ENCODE data around the gene ALDH9A1. TPM values are rescaled to one million over a fixed set of nuclear protein-coding genes. Genes with fewer than 3 reads are reported as not detected.
"Not testable (repeated sequence)": the region's sequence is repeated elsewhere in the genome, so short reads cannot be mapped to it uniquely, and the experiment has no call there.

ALDH9A1 gene
- 100 to 1,000 TPM in 3 of 6 experiments, 10 to 100 TPM in 3; 69.7 to 139 (median 93.8) TPM for total RNA-seq
- long read RNA-seq, transcript ALDH9A1-201 (11 exons, 2,696 nt): major isoform, 73 of 75 reads
- long read RNA-seq, partial matches to known transcripts: 1 of 75 reads
- long read RNA-seq, other reads (novel, unspliced or antisense): 1 of 75 reads

DNA sequence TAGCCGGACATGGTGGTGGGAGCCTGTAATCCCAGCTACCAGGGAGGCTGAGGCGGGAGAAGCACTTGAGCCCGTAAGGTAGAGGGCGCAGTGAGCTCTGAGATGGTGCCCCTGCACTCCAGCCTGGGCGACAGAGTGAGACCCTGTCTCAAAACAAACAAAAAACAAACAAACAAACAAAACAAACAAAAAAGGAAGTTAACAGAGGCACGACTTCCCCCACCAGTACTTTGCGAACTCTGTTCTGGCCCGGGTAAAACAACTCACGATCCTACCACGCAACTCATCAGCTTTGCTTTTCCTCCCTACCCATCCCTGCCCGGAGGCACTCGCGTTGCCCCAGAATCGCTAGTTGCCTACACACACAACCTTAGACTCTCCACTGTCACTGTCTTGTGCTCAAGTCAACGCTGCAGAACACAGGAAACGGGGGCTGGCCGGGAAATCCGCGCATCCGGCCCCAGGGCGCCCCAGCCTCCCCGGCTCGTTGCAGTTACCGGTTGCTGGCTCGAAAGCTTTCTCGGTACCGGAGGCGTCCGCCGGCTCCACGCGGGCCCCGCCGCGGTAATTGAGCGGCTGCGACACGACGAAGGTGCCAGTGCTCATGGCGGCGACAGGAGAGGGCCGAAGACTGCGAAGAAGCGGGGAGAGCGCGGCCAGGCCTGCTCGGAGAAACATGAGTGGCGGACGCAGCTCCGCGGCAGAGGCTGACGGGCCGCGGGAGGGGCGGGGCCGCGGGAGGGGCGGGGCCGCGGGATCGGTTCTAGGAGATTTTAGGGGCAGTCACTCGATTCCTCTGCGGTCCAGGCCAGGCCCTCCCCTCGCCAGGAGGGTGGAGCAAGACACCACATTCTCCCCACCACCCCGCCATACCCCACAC, at the start of gene ALDH9A1:
Gene ALDH9A1, minus strand, starts transcription at position 682 of the 880 bp plus-strand sequence. Its CDS starts 4 bp downstream, at position 678.
- H3K27ac ChIP-seq: peak within 1 kb of the TSS; percentile 76 to 92 (median 84)
- ATAC-seq (peak; percentile 91 to 97 (median 94)), DNase-seq (peak; percentile 91 to 94 (median 92))
- H3K36me3 ChIP-seq: peaks cover 0 to 4% (median 0%) of the 10 kb centered on the region in 4 donors
- peaks cover 0 to 29% (median 5%) of the 10 kb centered on the region in 4 donors for H3K4me1 ChIP-seq
- intact Hi-C loops (cut with DNase I): no loop called here
- no peaks in the 10 kb centered on the region for H3K27me3 ChIP-seq
- TF ChIP-seq CTCF (IDR thresholded peaks at IDR 0.05): peak in 3 of 4 donors; percentile 37 to 44 (median 42)
- TF ChIP-seq POLR2A (IDR thresholded peaks at IDR 0.05): peak; percentile 89
- 0% methylated on average over 39 of the region's 65 CpGs for WGBS (ENCODE audit: insufficient coverage, low coverage, low lambda C conversion rate, missing lambda C conversion rate)
- H3K4me3 ChIP-seq: peak within 1 kb of the TSS; percentile 78 to 99 (median 84)
- no peaks in the 10 kb centered on the region for H3K9me3 ChIP-seq

DNA sequence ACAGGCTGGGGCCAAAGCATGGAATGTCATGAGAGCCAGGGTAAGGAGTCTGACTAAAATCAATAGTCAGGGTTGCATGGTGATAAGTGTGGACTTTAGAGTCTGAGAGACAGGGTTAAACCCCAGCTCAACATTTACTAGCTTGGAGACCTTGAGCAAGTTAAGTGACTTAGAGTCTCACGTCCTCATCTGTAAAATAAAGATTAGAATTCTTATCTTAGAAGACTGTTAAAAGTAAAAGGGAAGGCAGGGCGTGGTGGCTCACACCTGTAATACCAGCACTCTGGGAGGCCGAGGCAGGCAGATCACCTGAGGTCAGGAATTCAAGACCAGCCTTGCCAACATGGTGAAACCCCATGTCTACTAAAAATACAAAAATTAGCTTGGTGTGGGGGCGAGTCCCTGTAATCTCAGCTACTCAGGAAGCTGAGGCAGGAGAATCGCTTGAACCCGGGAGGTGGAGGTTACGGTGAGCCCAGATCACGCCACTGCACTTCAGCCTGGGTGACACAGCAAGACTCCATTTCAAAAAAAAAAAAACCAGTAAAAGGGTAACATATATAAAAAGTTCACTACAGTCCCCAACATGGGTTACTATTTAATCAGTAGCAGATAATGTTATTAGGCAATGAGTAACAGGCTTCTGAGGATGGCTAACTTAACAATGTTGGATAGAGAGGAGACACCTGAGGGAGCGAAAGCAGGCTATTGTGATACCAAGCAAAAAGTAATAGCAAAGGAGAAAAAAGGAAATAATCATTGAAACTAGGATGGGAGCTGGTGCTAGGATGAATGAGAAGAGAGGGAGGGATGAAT, 49.5 kb upstream of the ALDH9A1 start:
- H3K27me3 ChIP-seq: no peaks in the 10 kb centered on the region
- peaks cover 0 to 23% (median 8%) of the 10 kb centered on the region in 4 donors for H3K36me3 ChIP-seq
- WGBS (ENCODE audit: insufficient coverage, low coverage, low lambda C conversion rate, missing lambda C conversion rate): 65% methylated on average over 9 of the region's 9 CpGs
- H3K9me3 ChIP-seq: no peaks in the 10 kb centered on the region
- TF ChIP-seq CTCF (IDR thresholded peaks at IDR 0.05) (no peak), POLR2A (IDR thresholded peaks at IDR 0.05) (no peak)
- DNase-seq (no peak), ATAC-seq (peak; percentile 88 to 96 (median 94))
- intact Hi-C loops (cut with DNase I): no loop called here
- peak overlapping the region in 1 of 3 donors; percentile 33 for H3K27ac ChIP-seq
- no peak overlapping the region for H3K4me3 ChIP-seq
- H3K4me1 ChIP-seq: peaks cover 0 to 20% (median 3%) of the 10 kb centered on the region in 4 donors

- Histone ChIP-seq H3K36me3 (peaks cover 0 to 27% (median 17%) of the 10 kb centered on the region in 4 donors), H3K4me1 (peaks cover 0 to 20% (median 3%) of the 10 kb centered on the region in 4 donors)
- no CpG with 5 or more reads among the region's 1 CpG for WGBS (ENCODE audit: insufficient coverage, low coverage, low lambda C conversion rate, missing lambda C conversion rate)
- H3K27ac ChIP-seq; intact Hi-C loops (cut with DNase I); H3K4me3 ChIP-seq; H3K27me3 ChIP-seq; DNase-seq; ATAC-seq; H3K9me3 ChIP-seq: not testable (repeated sequence)
Observed at GRCh38 chr1:165744913-165745312, 46.6 kb upstream of the ALDH9A1 start.

- H3K4me1 ChIP-seq: peaks cover 0 to 15% (median 6%) of the 10 kb centered on the region in 4 donors
- no peaks in the 10 kb centered on the region for H3K27me3 ChIP-seq
- WGBS (ENCODE audit: insufficient coverage, low coverage, low lambda C conversion rate, missing lambda C conversion rate): 76% methylated on average over 5 of the region's 8 CpGs
- H3K27ac ChIP-seq: no peak overlapping the region
- no peak overlapping the region for H3K4me3 ChIP-seq
- ATAC-seq (no peak), DNase-seq (no peak)
- TF ChIP-seq POLR2A (IDR thresholded peaks at IDR 0.05): no peak
- no peak for TF ChIP-seq CTCF (IDR thresholded peaks at IDR 0.05)
- peaks cover 0 to 29% (median 17%) of the 10 kb centered on the region in 4 donors for H3K36me3 ChIP-seq
- H3K9me3 ChIP-seq: no peaks in the 10 kb centered on the region
- intact Hi-C loops (cut with DNase I): no loop called here
Observed at GRCh38 chr1:165742194-165742593, 43.8 kb upstream of the ALDH9A1 start.
